Activated T-helper 17 cell treated with anti-CD3 and anti-CD28 coated beads, Interleukin-2, amount 50 U/mL, for 72 hours (primary cell): ENCODE data around the gene SUSD6. TPM values are rescaled to one million over a fixed set of nuclear protein-coding genes. Genes with fewer than 3 reads are reported as not detected.
A peak's percentile ranks its signal among the peaks of the same experiment; 100 is the strongest.
"Not testable (repeated sequence)": the region's sequence is repeated elsewhere in the genome, so short reads cannot be mapped to it uniquely, and the experiment has no call there.

ENCODE experiments used
- ATAC-seq: fragments of 150-1000 bp; cut with Tn5 transposase; replicated peaks from 2 replicates; pipeline ENCODE4 v1.10.0; 2021; ENCODE audit warnings: mild to moderate bottlenecking, moderate library complexity
- H3K27ac Mint-ChIP-seq: one replicate; pipeline ENCODE4 v1.8.0; 2022; ENCODE audit warnings: mixed read lengths
- H3K27me3 Mint-ChIP-seq: one replicate; pipeline ENCODE4 v1.8.0; 2022; ENCODE audit warnings: mixed read lengths
- H3K36me3 Mint-ChIP-seq: one replicate; pipeline ENCODE4 v1.8.0; 2022; ENCODE audit warnings: low read depth, mild to moderate bottlenecking, mixed read lengths
- H3K4me1 Mint-ChIP-seq: one replicate; pipeline ENCODE4 v1.8.0; 2022; ENCODE audit warnings: mixed read lengths
- H3K4me3 Mint-ChIP-seq: one replicate; pipeline ENCODE4 v1.8.0; 2022; ENCODE audit warnings: mild to moderate bottlenecking, mixed read lengths
- H3K9me3 Mint-ChIP-seq: one replicate; pipeline ENCODE4 v1.8.0; 2022; ENCODE audit warnings: mixed read lengths
- total RNA-seq, 2 donors: library from RNA; stranded (reverse); gene quantifications; one replicate each; pipeline ENCODE4 v1.2.3, GENCODE V29; 2022

SUSD6 gene
- total RNA-seq, 2 donors from 2014 or later = 76.9 to 96.4 TPM

DNA sequence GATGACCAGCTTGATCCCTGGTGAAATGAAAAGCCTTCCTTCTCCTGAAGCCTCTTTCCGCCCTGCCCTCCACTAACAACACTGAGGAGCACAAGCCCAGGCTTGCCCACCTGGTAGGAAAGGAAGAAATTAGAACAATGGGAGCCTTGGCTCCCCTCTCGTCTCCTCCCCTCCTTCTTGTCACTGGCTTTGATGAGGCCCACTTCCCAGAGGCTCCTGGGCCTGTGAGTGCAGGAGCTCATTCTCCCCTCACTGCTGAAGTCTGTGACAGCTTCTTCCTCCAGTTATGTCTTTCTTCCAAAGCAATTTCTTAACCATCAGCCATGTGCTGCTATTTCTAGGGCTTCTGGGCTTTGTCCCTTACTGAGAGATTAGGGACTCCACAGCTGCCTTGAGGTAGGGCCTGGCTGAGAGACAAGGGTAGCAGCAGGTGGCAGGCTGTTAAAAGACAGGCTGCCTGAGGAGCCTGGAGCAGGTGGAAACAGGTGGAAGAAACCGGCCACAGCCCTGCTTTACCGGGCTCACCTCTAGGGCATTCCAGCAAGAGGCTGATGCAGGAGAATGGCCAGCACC, 101.9 kb downstream of the SUSD6 start:
- H3K27ac Mint-ChIP-seq = peak overlapping the region; percentile 82
- H3K27me3 Mint-ChIP-seq = no peaks in the 10 kb centered on the region
- no peak overlapping the region for H3K4me3 Mint-ChIP-seq
- H3K4me1 Mint-ChIP-seq = peaks cover 28% of the 10 kb centered on the region
- ATAC-seq = no peak
- H3K36me3 Mint-ChIP-seq = peaks cover 88% of the 10 kb centered on the region
- no peaks in the 10 kb centered on the region for H3K9me3 Mint-ChIP-seq

GRCh38 chr14:69713993-69714679, 102.7 kb downstream of the SUSD6 start:
- no peaks in the 10 kb centered on the region for H3K27me3 Mint-ChIP-seq
- no peak overlapping the region for H3K4me3 Mint-ChIP-seq
- H3K36me3 Mint-ChIP-seq = peaks cover 80% of the 10 kb centered on the region
- peak overlapping the region; percentile 82 for H3K27ac Mint-ChIP-seq
- ATAC-seq = no peak
- no peaks in the 10 kb centered on the region for H3K9me3 Mint-ChIP-seq
- peaks cover 28% of the 10 kb centered on the region for H3K4me1 Mint-ChIP-seq

- Mint-ChIP-seq H3K36me3 (peaks cover 62% of the 10 kb centered on the region), H3K27ac (peak overlapping the region; percentile 83), H3K9me3 (no peaks in the 10 kb centered on the region), H3K4me3 (peak overlapping the region; percentile 49), H3K4me1 (peaks cover 23% of the 10 kb centered on the region), H3K27me3 (no peaks in the 10 kb centered on the region)
- no peak for ATAC-seq
These were observed 104.5 kb downstream of the SUSD6 start for GRCh38 chr14:69715725-69716477.

GRCh38 chr14:69716478-69717187, 105.2 kb downstream of the SUSD6 start:
- Mint-ChIP-seq H3K36me3 (peaks cover 55% of the 10 kb centered on the region), H3K27ac (peak overlapping the region; percentile 83), H3K4me1 (peaks cover 23% of the 10 kb centered on the region), H3K4me3 (peak overlapping the region; percentile 49), H3K27me3 (no peaks in the 10 kb centered on the region), H3K9me3 (no peaks in the 10 kb centered on the region)
- peak; percentile 89 for ATAC-seq

- peaks cover 14% of the 10 kb centered on the region for H3K4me1 Mint-ChIP-seq
- not testable (repeated sequence) for ATAC-seq, H3K27me3 Mint-ChIP-seq, H3K9me3 Mint-ChIP-seq, H3K4me3 Mint-ChIP-seq
- peaks cover 35% of the 10 kb centered on the region for H3K36me3 Mint-ChIP-seq
- peak overlapping the region; percentile 71 for H3K27ac Mint-ChIP-seq
These were observed 107.2 kb downstream of the SUSD6 start for GRCh38 chr14:69718614-69719013.

DNA sequence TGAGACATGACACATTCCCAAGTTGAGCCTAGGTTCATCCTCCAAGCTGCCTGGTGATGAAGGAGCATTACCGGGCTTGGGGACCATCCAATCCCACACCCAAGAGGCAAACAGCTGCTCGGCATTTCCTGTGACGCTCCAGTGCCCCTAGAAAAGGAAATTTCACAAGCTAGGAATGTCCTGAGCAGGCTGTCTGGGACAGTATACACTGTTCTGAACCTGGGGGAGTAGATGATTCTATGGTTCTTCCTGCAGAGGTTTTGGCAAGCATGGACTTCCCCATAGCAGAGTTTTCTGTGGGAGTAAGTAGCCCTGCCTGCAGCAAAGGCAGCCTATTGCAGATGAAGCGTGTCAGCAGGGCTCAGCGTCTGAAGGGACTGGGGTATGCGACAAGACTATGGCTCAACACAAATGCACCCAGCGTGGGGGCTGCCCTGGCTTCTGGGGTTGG, 108.1 kb downstream of the SUSD6 start:
- Mint-ChIP-seq H3K9me3 (no peaks in the 10 kb centered on the region), H3K36me3 (peaks cover 26% of the 10 kb centered on the region), H3K4me3 (no peak overlapping the region), H3K27me3 (no peaks in the 10 kb centered on the region), H3K27ac (peak overlapping the region; percentile 71), H3K4me1 (peaks cover 14% of the 10 kb centered on the region)
- ATAC-seq = no peak

DNA sequence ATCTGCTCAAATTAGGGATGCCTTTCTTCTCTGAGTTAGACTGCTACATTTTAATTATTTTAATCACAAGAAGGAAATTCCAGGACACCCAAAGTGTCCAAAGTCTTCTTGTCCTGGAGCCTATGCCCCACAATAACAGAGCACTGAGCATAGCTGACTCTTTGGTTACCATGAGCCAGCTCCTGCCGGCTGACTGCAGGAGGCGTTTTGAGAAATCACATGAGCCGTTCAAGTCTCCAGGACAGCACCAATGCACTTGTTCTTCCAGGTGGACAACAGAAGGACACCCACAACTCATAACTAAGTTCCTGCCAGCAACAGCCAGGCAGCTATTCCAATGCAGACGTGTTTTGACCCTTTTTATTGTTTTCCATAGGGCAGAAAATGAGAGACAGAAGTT, 109.5 kb downstream of the SUSD6 start:
- H3K36me3 Mint-ChIP-seq = peaks cover 12% of the 10 kb centered on the region
- no peak for ATAC-seq
- no peak overlapping the region for H3K27ac Mint-ChIP-seq
- H3K4me3 Mint-ChIP-seq = no peak overlapping the region
- H3K9me3 Mint-ChIP-seq = no peaks in the 10 kb centered on the region
- H3K27me3 Mint-ChIP-seq = no peaks in the 10 kb centered on the region
- peaks cover 12% of the 10 kb centered on the region for H3K4me1 Mint-ChIP-seq

GRCh38 chr14:69726761-69727511, 115.5 kb downstream of the SUSD6 start:
- Mint-ChIP-seq H3K4me3 (peak overlapping the region; percentile 77), H3K36me3 (no peaks in the 10 kb centered on the region), H3K4me1 (peaks cover 25% of the 10 kb centered on the region), H3K27ac (peak overlapping the region; percentile 89), H3K27me3 (no peaks in the 10 kb centered on the region), H3K9me3 (no peaks in the 10 kb centered on the region)
- ATAC-seq = peak; percentile 92

GRCh38 chr14:69727860-69728259, 116.5 kb downstream of the SUSD6 start:
- H3K27me3 Mint-ChIP-seq = no peaks in the 10 kb centered on the region
- H3K4me1 Mint-ChIP-seq = peaks cover 25% of the 10 kb centered on the region
- H3K27ac Mint-ChIP-seq = peak overlapping the region; percentile 89
- no peaks in the 10 kb centered on the region for H3K9me3 Mint-ChIP-seq
- ATAC-seq = no peak
- H3K4me3 Mint-ChIP-seq = peak overlapping the region; percentile 77
- no peaks in the 10 kb centered on the region for H3K36me3 Mint-ChIP-seq

GRCh38 chr14:69731919-69732598, 120.7 kb downstream of the SUSD6 start:
- H3K4me3 Mint-ChIP-seq, ATAC-seq, H3K36me3 Mint-ChIP-seq, H3K9me3 Mint-ChIP-seq, H3K27me3 Mint-ChIP-seq, H3K27ac Mint-ChIP-seq: not testable (repeated sequence)
- H3K4me1 Mint-ChIP-seq = peaks cover 18% of the 10 kb centered on the region

DNA sequence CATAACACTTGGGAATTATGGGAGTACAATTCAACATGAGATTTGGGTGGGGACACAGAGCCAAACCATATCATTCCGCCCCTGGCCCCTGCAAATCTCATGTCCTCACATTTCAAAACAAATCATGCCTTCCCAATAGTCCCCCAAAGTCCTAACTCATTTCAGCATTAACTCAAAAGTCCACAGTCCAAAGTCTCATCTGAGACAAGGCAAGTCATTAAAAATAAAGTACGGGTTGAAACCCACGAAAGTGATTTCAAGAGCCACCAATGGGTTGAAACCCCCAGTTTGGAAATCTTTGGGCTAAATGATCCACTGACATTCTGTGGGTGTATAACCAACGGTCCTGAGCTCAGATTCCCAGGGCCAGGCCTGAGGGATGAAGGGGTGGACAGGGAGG, 125.0 kb downstream of the SUSD6 start:
- not testable (repeated sequence) for H3K4me1 Mint-ChIP-seq, H3K27ac Mint-ChIP-seq, H3K36me3 Mint-ChIP-seq, ATAC-seq, H3K27me3 Mint-ChIP-seq, H3K9me3 Mint-ChIP-seq, H3K4me3 Mint-ChIP-seq

DNA sequence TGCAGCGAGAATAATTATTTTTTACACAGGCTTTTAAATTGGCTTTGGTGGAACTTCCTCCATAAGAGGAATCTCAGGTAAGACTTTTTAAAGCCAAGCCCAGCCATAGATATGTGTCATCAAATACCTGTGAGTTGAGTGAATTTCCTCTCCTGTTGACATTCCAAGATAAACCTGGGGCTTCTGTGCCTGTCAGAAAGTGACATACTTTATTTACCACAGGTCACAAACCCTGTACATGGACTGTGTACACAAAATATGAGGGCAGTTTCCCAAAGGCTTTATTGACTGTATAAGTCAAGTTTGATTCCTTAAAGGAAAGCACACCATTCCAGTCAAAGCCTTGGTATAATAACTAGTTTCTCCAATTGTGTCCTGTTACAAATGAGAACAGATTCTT, 129.7 kb downstream of the SUSD6 start:
- Mint-ChIP-seq H3K27ac (no peak overlapping the region), H3K27me3 (no peaks in the 10 kb centered on the region), H3K4me1 (peaks cover 2% of the 10 kb centered on the region), H3K36me3 (no peaks in the 10 kb centered on the region), H3K9me3 (no peaks in the 10 kb centered on the region), H3K4me3 (no peak overlapping the region)
- ATAC-seq = no peak

DNA sequence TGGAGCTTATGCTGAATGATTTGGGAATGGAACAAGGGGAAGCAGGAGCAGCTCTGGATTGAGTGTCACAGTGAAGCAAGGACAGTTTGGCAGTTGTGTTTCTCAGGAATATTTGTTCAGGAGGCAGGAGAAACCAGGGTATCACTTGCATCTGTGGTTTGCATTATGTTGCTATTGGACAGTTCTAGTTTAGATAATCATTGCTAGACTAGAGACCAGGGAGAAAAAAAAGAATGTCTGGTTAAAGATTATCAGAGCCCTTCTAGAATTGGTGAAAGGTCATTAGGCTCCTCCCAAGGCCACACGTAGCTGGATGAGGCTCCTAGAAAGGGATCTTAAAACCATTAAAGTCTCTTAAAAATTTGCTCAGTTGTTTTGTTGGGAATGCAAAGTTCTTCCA, 138.6 kb downstream of the SUSD6 start:
- Mint-ChIP-seq H3K4me1 (peaks cover 6% of the 10 kb centered on the region), H3K36me3 (no peaks in the 10 kb centered on the region), H3K9me3 (no peaks in the 10 kb centered on the region), H3K27ac (no peak overlapping the region), H3K4me3 (no peak overlapping the region), H3K27me3 (no peaks in the 10 kb centered on the region)
- ATAC-seq = no peak
